Measurements from ENCODE around the gene COX10. TPM values are rescaled to one million over a fixed set of nuclear protein-coding genes. Genes with fewer than 3 reads are reported as not detected.

COX10 gene
- total and polyA plus RNA-seq, 5 donors, result 17.9 to 40.2 (median 33.5) TPM

DNA sequence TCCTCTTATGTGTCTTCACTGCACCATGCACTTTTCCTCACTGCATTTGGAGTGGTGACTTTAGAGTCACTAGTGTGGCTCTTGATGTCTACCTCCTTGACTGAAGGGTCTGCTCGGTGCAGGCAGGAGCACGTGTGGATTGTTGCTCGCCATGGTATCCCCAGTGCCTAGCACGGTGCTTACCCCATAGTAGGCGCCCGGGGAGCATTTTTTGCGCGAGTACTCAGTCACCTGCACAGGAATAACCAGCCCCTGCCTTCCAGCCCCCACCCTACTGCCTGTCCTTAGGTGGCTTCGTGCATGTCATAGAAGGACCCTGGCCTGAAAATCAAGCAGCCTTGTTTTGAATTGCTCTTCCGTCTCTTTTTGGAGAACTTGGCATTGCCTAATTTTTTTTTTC, 136.1 kb downstream of the COX10 start:
- intact Hi-C loops (cut with DNase I), result no loop called here
- ATAC-seq, result no peak
- no peak overlapping the region for H3K4me3 ChIP-seq (ENCODE audit: low read length)
- no peaks in the 10 kb centered on the region for H3K27me3 ChIP-seq (ENCODE audit: control insufficient read depth, insufficient read depth)
- no peaks in the 10 kb centered on the region for H3K9me3 ChIP-seq (ENCODE audit: control insufficient read depth, low read length)
- H3K4me1 ChIP-seq (ENCODE audit: control insufficient read depth, insufficient read depth, low read length), result peaks cover 2% of the 10 kb centered on the region
- 98% methylated on average over 10 of the region's 10 CpGs for WGBS
- no peak overlapping the region for H3K27ac ChIP-seq (ENCODE audit: low read length)
- DNase-seq, result no peak

DNA sequence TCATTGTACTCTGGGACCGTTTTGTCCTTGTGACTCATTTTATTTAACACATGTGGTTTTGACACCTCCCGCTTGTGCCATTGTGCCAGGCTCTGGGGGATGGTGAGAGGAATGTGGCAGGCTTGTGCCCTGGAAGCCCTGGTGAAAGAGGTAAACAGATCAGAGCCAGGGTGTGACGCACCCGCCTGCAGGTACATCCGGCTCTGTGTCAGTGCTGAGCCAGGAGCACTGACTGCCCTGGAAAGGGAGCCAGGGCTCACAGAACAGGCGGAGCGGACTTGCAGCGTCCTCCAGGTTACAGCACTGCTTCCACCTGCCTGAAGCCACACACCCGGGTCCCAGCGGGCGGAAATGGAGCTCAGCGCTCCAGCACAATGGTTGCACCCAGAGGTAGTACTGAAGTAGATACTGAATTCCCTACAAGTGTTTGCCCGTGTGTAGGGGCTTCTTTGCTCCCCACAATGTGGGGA, 136.7 kb downstream of the COX10 start:
- H3K27ac ChIP-seq (ENCODE audit: low read length), result peak overlapping the region; percentile 25
- 76% methylated on average over 13 of the region's 13 CpGs for WGBS
- H3K9me3 ChIP-seq (ENCODE audit: control insufficient read depth, low read length), result no peaks in the 10 kb centered on the region
- no peaks in the 10 kb centered on the region for H3K4me1 ChIP-seq (ENCODE audit: control insufficient read depth, insufficient read depth, low read length)
- peak; percentile 87 to 88 for ATAC-seq
- H3K4me3 ChIP-seq (ENCODE audit: low read length), result no peak overlapping the region
- H3K27me3 ChIP-seq (ENCODE audit: control insufficient read depth, insufficient read depth), result no peaks in the 10 kb centered on the region
- intact Hi-C loops (cut with DNase I), result no loop called here
- DNase-seq, result peak; percentile 58 to 84 (median 71)

DNA sequence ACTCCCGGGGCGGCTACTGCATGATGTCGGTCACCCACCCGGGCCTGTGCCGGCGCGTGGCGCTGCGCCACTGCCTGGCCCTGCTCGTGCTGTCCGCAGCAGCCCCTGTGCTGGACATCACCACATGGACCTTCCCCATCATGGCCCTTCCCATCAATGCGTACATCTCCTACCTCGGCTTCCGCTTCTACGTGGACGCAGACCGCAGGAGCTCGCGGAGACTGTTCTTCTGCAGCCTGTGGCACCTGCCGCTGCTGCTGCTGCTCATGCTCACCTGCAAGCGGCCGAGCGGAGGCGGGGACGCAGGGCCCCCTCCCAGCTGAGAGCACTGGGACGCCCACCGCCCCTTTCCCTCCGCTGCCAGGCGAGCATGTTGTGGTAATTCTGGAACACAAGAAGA, 137.6 kb downstream of the COX10 start:
- no peak overlapping the region for H3K4me3 ChIP-seq (ENCODE audit: low read length)
- intact Hi-C loops (cut with DNase I), result no loop called here
- peak in 1 of 3 donors; percentile 49 for DNase-seq
- no peak overlapping the region for H3K27ac ChIP-seq (ENCODE audit: low read length)
- ATAC-seq, result peak in 1 of 2 donors; percentile 8
- H3K27me3 ChIP-seq (ENCODE audit: control insufficient read depth, insufficient read depth), result no peaks in the 10 kb centered on the region
- 97% methylated on average over 29 of the region's 29 CpGs for WGBS
- no peaks in the 10 kb centered on the region for H3K4me1 ChIP-seq (ENCODE audit: control insufficient read depth, insufficient read depth, low read length)
- no peaks in the 10 kb centered on the region for H3K9me3 ChIP-seq (ENCODE audit: control insufficient read depth, low read length)

DNA sequence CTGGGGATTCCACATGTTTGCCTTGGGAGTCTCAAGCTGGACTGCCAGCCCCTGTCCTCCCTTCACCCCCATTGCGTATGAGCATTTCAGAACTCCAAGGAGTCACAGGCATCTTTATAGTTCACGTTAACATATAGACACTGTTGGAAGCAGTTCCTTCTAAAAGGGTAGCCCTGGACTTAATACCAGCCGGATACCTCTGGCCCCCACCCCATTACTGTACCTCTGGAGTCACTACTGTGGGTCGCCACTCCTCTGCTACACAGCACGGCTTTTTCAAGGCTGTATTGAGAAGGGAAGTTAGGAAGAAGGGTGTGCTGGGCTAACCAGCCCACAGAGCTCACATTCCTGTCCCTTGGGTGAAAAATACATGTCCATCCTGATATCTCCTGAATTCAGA, 138.5 kb downstream of the COX10 start:
- ATAC-seq (no peak), DNase-seq (no peak)
- no peak overlapping the region for H3K27ac ChIP-seq (ENCODE audit: low read length)
- no peaks in the 10 kb centered on the region for H3K9me3 ChIP-seq (ENCODE audit: control insufficient read depth, low read length)
- no peaks in the 10 kb centered on the region for H3K27me3 ChIP-seq (ENCODE audit: control insufficient read depth, insufficient read depth)
- WGBS, result 94% methylated on average over 5 of the region's 5 CpGs
- intact Hi-C loops (cut with DNase I), result no loop called here
- H3K4me1 ChIP-seq (ENCODE audit: control insufficient read depth, insufficient read depth, low read length), result no peaks in the 10 kb centered on the region
- H3K4me3 ChIP-seq (ENCODE audit: low read length), result no peak overlapping the region

DNA sequence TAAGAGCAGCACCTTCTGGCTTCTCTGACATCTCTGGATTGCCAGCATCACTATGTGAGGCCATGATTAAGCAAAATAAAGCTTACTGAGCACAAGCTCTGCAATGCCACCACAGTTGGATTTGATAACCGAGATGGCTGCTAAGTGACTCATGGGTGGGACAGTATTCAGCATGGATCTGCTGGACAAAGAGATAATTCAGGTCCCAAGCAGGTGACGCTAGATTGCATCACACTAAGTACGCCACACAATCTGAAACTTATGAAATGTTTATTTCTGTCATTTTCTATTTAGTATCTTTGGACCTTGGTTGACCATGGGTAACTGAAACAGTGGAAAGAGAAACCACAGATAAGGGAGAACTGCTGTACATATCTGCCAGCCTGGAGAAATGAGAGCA, 139.9 kb downstream of the COX10 start:
- Histone ChIP-seq H3K4me3 (ENCODE audit: low read length) (no peak overlapping the region), H3K27ac (ENCODE audit: low read length) (no peak overlapping the region), H3K4me1 (ENCODE audit: control insufficient read depth, insufficient read depth, low read length) (no peaks in the 10 kb centered on the region), H3K27me3 (ENCODE audit: control insufficient read depth, insufficient read depth) (no peaks in the 10 kb centered on the region), H3K9me3 (ENCODE audit: control insufficient read depth, low read length) (no peaks in the 10 kb centered on the region)
- ATAC-seq (no peak), DNase-seq (no peak)
- intact Hi-C loops (cut with DNase I), result no loop called here
- 84% methylated on average over 3 of the region's 3 CpGs for WGBS

DNA sequence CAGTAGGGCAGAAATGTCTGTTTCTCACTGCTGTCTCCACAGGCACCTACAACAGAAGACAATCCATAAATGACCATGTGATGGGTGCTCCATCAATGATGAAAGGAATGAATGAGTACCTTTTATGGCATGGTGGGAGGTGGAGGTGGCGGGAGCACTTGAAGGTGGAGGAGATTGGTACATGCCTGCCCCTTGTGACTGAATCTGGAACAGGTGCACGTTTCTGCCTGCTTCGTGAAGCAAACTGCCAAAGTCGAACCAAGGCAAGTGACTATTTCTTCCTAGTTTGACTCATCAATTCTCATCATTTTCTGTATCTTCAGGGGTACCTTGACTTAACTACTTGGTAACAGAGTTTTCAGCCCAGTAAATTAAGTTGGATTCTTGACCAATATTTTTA, 141.9 kb downstream of the COX10 start:
- no peak for DNase-seq
- H3K4me1 ChIP-seq (ENCODE audit: control insufficient read depth, insufficient read depth, low read length), result no peaks in the 10 kb centered on the region
- no peak overlapping the region for H3K4me3 ChIP-seq (ENCODE audit: low read length)
- WGBS, result 91% methylated on average over 4 of the region's 4 CpGs
- ATAC-seq, result no peak
- no peak overlapping the region for H3K27ac ChIP-seq (ENCODE audit: low read length)
- no peaks in the 10 kb centered on the region for H3K9me3 ChIP-seq (ENCODE audit: control insufficient read depth, low read length)
- H3K27me3 ChIP-seq (ENCODE audit: control insufficient read depth, insufficient read depth), result no peaks in the 10 kb centered on the region
- intact Hi-C loops (cut with DNase I), result no loop called here

DNA sequence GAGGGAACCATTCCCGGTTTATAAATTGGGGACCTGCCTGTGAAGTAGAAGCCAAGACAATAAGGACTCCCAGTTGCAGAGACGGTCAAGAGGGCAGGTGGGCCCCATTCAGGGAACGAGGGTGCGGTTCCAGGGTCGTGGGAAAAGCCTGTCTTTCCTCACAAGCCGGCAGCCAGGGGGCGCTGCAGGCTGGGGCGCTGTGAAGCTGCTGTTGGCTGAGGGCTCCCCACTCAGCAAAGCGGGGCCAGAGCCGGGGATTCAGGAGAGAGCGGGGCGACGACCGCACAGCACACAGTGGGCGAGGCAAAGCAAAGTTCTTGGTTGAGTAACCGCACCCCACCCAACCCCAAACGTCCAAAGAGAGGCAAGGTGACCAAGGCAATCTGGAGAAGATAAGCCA, 142.5 kb downstream of the COX10 start:
- ATAC-seq (peak; percentile 12 to 28), DNase-seq (peak; percentile 17 to 68 (median 60))
- H3K27ac ChIP-seq (ENCODE audit: low read length), result no peak overlapping the region
- no peak overlapping the region for H3K4me3 ChIP-seq (ENCODE audit: low read length)
- intact Hi-C loops (cut with DNase I), result no loop called here
- 55% methylated on average over 17 of the region's 17 CpGs for WGBS
- no peaks in the 10 kb centered on the region for H3K27me3 ChIP-seq (ENCODE audit: control insufficient read depth, insufficient read depth)
- H3K9me3 ChIP-seq (ENCODE audit: control insufficient read depth, low read length), result no peaks in the 10 kb centered on the region
- no peaks in the 10 kb centered on the region for H3K4me1 ChIP-seq (ENCODE audit: control insufficient read depth, insufficient read depth, low read length)

DNA sequence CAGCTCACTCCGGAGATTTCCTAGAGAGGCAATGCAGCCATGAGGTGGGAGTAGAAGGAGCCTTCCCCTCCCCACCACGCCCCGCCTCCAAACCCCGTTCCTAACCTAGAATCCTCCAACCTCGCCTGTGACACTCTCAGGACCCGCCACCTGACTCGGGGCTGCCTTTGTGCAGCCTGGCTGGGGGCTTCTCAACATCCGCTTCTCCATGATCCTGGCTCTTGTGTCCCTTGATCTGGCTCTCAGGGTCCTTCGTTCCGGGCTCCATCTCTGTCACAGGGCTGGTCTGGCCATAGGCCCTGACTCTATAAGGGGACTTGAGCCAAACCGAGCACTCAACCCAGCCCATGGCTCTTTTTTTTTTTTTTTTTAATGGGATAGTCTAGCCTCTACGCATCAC, 143.1 kb downstream of the COX10 start:
- Histone ChIP-seq H3K27ac (ENCODE audit: low read length) (no peak overlapping the region), H3K27me3 (ENCODE audit: control insufficient read depth, insufficient read depth) (no peaks in the 10 kb centered on the region), H3K9me3 (ENCODE audit: control insufficient read depth, low read length) (no peaks in the 10 kb centered on the region), H3K4me3 (ENCODE audit: low read length) (no peak overlapping the region), H3K4me1 (ENCODE audit: control insufficient read depth, insufficient read depth, low read length) (no peaks in the 10 kb centered on the region)
- no peak for DNase-seq
- no peak for ATAC-seq
- intact Hi-C loops (cut with DNase I), result no loop called here
- 89% methylated on average over 12 of the region's 12 CpGs for WGBS

DNA sequence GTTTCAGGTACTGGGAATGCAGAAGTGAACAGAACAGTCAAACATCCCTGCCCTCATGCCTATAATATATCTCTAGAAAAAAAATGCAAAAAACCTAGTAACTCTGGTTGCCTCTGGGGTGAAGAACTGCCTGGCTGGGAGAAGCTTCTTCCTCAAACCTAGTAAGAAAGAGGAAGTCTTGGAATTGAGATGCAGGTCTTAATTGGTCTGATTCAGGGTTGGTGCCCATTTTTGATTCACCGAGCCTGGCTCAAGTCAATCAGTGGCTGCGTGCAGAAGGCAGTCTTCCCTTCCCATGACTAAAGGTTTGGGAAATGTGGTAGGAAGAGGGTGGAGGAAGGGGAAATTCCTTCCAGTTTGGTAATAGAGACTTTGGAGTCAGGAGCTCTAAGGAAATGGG, 145.0 kb downstream of the COX10 start:
- ATAC-seq, result no peak
- H3K4me1 ChIP-seq (ENCODE audit: control insufficient read depth, insufficient read depth, low read length), result no peaks in the 10 kb centered on the region
- no peak for DNase-seq
- H3K9me3 ChIP-seq (ENCODE audit: control insufficient read depth, low read length), result no peaks in the 10 kb centered on the region
- no peak overlapping the region for H3K27ac ChIP-seq (ENCODE audit: low read length)
- 86% methylated on average over 2 of the region's 2 CpGs for WGBS
- no peak overlapping the region for H3K4me3 ChIP-seq (ENCODE audit: low read length)
- no peaks in the 10 kb centered on the region for H3K27me3 ChIP-seq (ENCODE audit: control insufficient read depth, insufficient read depth)
- intact Hi-C loops (cut with DNase I), result no loop called here

DNA sequence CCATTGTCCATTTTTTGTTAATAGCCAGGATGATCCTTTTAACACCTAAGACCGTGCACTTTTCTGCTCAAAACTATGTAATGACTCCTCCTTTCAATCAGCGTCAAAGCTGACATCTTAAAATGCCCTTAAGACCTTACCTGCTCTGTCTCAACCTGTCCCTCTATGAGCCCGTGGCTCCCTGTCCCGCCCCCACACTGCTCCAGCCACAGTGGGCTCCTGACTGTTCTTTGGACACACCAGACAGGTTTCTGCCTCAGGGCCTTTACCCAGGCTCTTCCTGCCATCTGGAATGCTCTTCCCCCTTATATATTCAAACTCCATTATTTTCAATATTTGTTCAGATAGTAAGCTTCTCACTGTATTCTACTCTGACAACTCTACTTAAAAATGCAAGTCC, 153.3 kb downstream of the COX10 start:
- WGBS, result 88% methylated on average over 4 of the region's 4 CpGs
- ATAC-seq, result no peak
- Histone ChIP-seq H3K9me3 (ENCODE audit: control insufficient read depth, low read length) (no peaks in the 10 kb centered on the region), H3K27me3 (ENCODE audit: control insufficient read depth, insufficient read depth) (no peaks in the 10 kb centered on the region), H3K27ac (ENCODE audit: low read length) (no peak overlapping the region), H3K4me1 (ENCODE audit: control insufficient read depth, insufficient read depth, low read length) (no peaks in the 10 kb centered on the region), H3K4me3 (ENCODE audit: low read length) (no peak overlapping the region)
- intact Hi-C loops (cut with DNase I), result no loop called here
- no peak for DNase-seq

DNA sequence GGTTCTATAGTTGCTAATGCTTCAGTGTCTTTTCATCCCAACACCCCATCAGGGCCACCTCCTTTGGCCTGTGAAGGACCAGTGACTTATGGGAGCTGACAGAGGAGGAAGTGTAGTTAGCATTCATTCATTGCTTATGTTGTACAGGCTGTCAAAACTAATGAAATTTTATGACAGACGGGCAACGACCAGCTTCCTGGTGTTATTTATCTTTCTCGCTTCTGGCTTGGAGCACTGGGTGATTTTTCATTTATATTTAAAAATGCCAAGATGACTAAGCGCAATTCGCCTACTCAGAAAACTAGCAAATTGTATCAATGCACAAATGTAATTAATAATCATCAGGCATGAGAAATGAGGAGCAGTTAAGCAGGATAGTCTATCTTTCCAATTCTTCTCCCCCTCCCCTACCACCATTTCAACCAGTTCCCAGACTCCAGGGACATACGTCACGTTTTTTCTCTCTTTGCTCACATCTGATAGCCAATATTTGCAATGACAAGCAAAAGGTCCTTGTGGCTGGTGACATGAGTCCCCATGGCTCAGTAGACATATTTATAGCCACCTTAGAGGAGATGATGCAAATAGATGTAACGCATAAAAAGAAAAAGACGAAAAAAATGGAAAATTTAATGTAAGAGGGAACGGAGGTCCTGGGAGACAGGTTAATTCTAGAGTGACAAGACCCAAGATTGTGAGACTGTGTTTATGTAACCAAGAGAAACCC, 156.1 kb downstream of the COX10 start:
- Histone ChIP-seq H3K27ac (ENCODE audit: low read length) (no peak overlapping the region), H3K4me1 (ENCODE audit: control insufficient read depth, insufficient read depth, low read length) (no peaks in the 10 kb centered on the region), H3K27me3 (ENCODE audit: control insufficient read depth, insufficient read depth) (no peaks in the 10 kb centered on the region), H3K9me3 (ENCODE audit: control insufficient read depth, low read length) (no peaks in the 10 kb centered on the region), H3K4me3 (ENCODE audit: low read length) (no peak overlapping the region)
- intact Hi-C loops (cut with DNase I), result no loop called here
- DNase-seq, result no peak
- ATAC-seq, result no peak
- WGBS, result 70% methylated on average over 10 of the region's 10 CpGs

DNA sequence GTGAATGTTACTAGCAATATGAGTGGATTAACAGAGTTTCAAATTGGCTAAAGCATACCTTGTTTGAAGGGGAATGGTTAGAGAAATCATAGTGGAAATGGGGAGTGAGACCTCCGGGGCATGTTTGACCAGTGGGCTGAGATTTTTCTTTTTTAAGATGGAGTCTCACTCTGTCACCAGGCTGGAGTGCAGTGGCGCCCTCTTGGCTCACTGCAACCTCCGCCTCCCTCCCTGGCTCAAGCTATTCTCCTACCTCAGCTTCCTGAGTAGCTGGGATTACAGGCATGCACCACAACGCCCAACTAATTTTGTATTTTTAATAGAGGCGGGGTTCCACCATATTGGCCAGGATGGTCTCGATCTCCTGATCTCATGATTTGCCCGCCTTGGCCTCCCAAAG, 157.7 kb downstream of the COX10 start:
- H3K4me1 ChIP-seq (ENCODE audit: control insufficient read depth, insufficient read depth, low read length), result no peaks in the 10 kb centered on the region
- H3K4me3 ChIP-seq (ENCODE audit: low read length), result no peak overlapping the region
- DNase-seq (no peak), ATAC-seq (no peak)
- intact Hi-C loops (cut with DNase I), result no loop called here
- no peaks in the 10 kb centered on the region for H3K9me3 ChIP-seq (ENCODE audit: control insufficient read depth, low read length)
- WGBS, result 92% methylated on average over 7 of the region's 7 CpGs
- H3K27ac ChIP-seq (ENCODE audit: low read length), result no peak overlapping the region
- H3K27me3 ChIP-seq (ENCODE audit: control insufficient read depth, insufficient read depth), result no peaks in the 10 kb centered on the region

Data from right cardiac atrium (tissue), 5 donors.